Osteocyte (in vitro differentiated cells): ENCODE results near the gene KRT1. TPM values are rescaled to one million over a fixed set of nuclear protein-coding genes. Genes with fewer than 3 reads are reported as not detected.

Source experiments
- DNase-seq: peaks from one replicate; pipeline ENCODE4 v3.0.0; 2021; ENCODE audit warnings: mixed read lengths; ENCODE audit not compliant: unreplicated experiment; ENCODE audit errors: extremely low spot score
- H3K27ac Mint-ChIP-seq: one replicate; pipeline ENCODE4 v1.8.0; 2021; ENCODE audit warnings: mild to moderate bottlenecking, mixed read lengths; ENCODE audit not compliant: unreplicated experiment
- H3K27me3 Mint-ChIP-seq: one replicate; pipeline ENCODE4 v1.8.0; 2021; ENCODE audit warnings: mixed read lengths; ENCODE audit not compliant: unreplicated experiment
- H3K36me3 Mint-ChIP-seq: one replicate; pipeline ENCODE4 v1.8.0; 2021; ENCODE audit warnings: mixed read lengths; ENCODE audit not compliant: unreplicated experiment
- H3K4me1 Mint-ChIP-seq: one replicate; pipeline ENCODE4 v1.8.0; 2021; ENCODE audit warnings: mixed read lengths; ENCODE audit not compliant: unreplicated experiment
- H3K4me3 Mint-ChIP-seq: one replicate; pipeline ENCODE4 v1.8.0; 2021; ENCODE audit warnings: mild to moderate bottlenecking, moderate library complexity, mixed read lengths; ENCODE audit not compliant: unreplicated experiment
- H3K9me3 Mint-ChIP-seq: one replicate; pipeline ENCODE4 v1.8.0; 2021; ENCODE audit warnings: mixed read lengths; ENCODE audit not compliant: unreplicated experiment
- total RNA-seq: library from RNA; stranded (reverse); gene quantifications from 2 replicates; pipeline ENCODE4 v1.2.1, GENCODE V29; 2021
- TF ChIP-seq, protein P1 (sequence below): fragments of 200-600 bp; sonication (generic); IDR thresholded peaks from 2 replicates; pipeline ENCODE4 v1.5.0; 2021; ENCODE audit warnings: antibody characterized with exemption, mild to moderate bottlenecking, moderate library complexity

The KRT1 gene
- total RNA-seq, 1 donor from 2014 or later, result not detected

DNA sequence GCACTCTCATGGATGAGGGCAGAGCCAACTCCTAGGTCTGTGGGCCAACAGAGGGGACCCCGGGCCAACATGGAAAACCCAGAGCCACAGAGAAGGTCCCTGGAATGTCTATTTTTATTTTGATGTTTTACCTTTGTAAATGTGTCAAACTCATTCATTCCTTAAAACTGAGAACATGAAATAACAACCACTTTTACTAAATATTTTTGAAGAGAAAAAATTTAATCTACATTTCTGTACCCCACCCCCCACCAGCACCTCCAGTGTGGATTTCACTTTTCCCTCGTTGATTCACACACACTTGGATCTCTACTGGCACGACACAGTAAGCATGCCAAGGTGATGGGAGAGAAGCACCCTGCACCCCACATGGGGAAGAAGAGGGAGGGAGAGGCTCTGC, 16.4 kb upstream of the KRT1 start:
- peaks cover 63% of the 10 kb centered on the region for H3K27me3 Mint-ChIP-seq
- H3K36me3 Mint-ChIP-seq, result no peaks in the 10 kb centered on the region
- H3K27ac Mint-ChIP-seq, result no peak overlapping the region
- TF ChIP-seq, protein P1, sequence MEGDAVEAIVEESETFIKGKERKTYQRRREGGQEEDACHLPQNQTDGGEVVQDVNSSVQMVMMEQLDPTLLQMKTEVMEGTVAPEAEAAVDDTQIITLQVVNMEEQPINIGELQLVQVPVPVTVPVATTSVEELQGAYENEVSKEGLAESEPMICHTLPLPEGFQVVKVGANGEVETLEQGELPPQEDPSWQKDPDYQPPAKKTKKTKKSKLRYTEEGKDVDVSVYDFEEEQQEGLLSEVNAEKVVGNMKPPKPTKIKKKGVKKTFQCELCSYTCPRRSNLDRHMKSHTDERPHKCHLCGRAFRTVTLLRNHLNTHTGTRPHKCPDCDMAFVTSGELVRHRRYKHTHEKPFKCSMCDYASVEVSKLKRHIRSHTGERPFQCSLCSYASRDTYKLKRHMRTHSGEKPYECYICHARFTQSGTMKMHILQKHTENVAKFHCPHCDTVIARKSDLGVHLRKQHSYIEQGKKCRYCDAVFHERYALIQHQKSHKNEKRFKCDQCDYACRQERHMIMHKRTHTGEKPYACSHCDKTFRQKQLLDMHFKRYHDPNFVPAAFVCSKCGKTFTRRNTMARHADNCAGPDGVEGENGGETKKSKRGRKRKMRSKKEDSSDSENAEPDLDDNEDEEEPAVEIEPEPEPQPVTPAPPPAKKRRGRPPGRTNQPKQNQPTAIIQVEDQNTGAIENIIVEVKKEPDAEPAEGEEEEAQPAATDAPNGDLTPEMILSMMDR, result no peak
- no peaks in the 10 kb centered on the region for H3K9me3 Mint-ChIP-seq
- H3K4me1 Mint-ChIP-seq, result peaks cover under 1% of the 10 kb centered on the region
- DNase-seq, result no peak
- no peak overlapping the region for H3K4me3 Mint-ChIP-seq

DNA sequence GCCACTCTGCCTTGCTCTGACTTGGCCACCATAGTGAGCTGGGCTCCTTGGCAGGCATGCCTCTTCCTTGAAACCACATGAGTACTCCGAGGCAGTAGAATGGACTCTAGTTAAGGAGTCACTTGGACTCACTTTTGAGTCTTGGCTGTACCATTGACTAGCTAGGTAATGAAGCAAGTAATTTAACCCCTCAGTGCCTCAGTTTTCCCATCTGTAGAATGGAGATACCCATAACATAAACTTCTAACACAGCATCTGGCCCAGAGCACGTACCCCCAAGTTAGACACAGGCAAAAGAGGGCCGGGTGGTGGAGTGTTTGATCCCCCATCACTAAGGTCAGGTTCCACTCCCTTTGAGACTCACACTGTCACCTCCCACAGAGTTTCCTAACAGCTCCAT, 14.8 kb upstream of the KRT1 start:
- Mint-ChIP-seq H3K27me3 (peaks cover 73% of the 10 kb centered on the region), H3K9me3 (no peaks in the 10 kb centered on the region), H3K36me3 (no peaks in the 10 kb centered on the region), H3K27ac (no peak overlapping the region), H3K4me3 (no peak overlapping the region), H3K4me1 (peaks cover 9% of the 10 kb centered on the region)
- DNase-seq, result no peak
- TF ChIP-seq, protein P1, result no peak

DNA sequence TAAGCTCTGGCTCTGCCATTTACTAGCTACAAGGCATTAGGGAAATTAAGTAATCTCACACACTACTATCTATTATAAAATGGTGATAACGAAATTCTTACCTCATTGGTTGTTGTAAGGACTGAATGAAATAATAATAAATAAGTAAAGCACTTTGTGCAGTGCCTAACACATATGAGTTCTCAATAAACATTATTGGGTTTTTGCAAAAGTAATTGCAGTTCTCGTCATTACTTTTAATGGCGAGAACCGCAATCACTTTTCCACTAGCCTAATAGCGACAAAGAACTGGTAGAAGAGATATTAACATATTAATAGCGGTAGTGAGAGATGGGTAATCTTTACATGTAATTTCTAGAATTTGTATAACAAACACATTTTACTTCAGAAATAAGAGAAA, 13.9 kb upstream of the KRT1 start:
- Mint-ChIP-seq H3K27ac (no peak overlapping the region), H3K4me1 (peaks cover 9% of the 10 kb centered on the region), H3K36me3 (no peaks in the 10 kb centered on the region), H3K9me3 (no peaks in the 10 kb centered on the region), H3K4me3 (no peak overlapping the region), H3K27me3 (peaks cover 75% of the 10 kb centered on the region)
- TF ChIP-seq, protein P1, result no peak
- no peak for DNase-seq

DNA sequence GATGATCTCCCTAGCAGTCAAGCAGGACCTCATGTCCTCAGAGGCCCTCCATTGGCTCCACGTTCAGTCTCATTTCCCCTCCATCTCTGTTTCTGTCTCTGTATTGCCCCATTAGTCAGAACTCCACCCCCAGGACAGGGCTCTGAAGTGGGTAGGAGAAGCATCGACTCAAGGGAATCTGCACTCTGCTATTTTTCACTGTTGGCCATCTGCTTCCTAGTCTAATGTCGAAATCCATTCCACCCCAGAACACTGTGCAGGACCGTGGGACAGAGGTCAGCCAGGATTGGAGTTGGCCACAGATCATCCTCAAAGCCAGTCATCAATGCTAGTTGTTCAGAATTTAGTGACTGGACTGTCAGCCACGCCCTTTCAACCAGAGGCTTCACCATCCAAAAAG, 13.1 kb upstream of the KRT1 start:
- no peak for DNase-seq
- Mint-ChIP-seq H3K9me3 (no peaks in the 10 kb centered on the region), H3K36me3 (no peaks in the 10 kb centered on the region), H3K4me3 (no peak overlapping the region), H3K27ac (no peak overlapping the region), H3K4me1 (peaks cover 9% of the 10 kb centered on the region), H3K27me3 (peaks cover 78% of the 10 kb centered on the region)
- TF ChIP-seq, protein P1, result no peak

DNA sequence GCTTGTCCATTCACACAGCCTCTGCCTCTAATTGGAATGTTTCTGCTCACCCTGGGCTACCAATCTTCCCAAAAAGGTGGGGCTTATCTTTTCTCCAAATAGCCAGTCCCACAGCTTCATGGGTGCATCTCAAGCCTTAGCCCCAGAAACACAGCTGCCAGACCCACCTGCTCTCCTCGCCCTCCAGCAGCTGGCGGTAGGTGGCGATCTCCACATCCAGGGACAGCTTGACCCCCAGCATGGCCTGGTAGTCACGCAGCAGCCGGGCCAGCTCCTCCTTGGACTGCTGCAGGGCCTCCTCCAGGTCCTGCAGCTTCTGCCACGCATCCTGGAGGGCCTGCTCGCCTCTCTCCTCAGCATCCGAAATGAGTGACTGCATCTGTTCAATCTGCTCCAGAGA, 12.0 kb upstream of the KRT1 start:
- Mint-ChIP-seq H3K9me3 (no peaks in the 10 kb centered on the region), H3K27ac (no peak overlapping the region), H3K4me3 (no peak overlapping the region), H3K36me3 (no peaks in the 10 kb centered on the region), H3K4me1 (peaks cover 9% of the 10 kb centered on the region), H3K27me3 (peaks cover 81% of the 10 kb centered on the region)
- DNase-seq, result no peak
- TF ChIP-seq, protein P1, result no peak
